Measurements from ENCODE around the gene CFAP46.
"Not testable (repeated sequence)": the region's sequence is repeated elsewhere in the genome, so short reads cannot be mapped to it uniquely, and the experiment has no call there.

The CFAP46 gene

DNA sequence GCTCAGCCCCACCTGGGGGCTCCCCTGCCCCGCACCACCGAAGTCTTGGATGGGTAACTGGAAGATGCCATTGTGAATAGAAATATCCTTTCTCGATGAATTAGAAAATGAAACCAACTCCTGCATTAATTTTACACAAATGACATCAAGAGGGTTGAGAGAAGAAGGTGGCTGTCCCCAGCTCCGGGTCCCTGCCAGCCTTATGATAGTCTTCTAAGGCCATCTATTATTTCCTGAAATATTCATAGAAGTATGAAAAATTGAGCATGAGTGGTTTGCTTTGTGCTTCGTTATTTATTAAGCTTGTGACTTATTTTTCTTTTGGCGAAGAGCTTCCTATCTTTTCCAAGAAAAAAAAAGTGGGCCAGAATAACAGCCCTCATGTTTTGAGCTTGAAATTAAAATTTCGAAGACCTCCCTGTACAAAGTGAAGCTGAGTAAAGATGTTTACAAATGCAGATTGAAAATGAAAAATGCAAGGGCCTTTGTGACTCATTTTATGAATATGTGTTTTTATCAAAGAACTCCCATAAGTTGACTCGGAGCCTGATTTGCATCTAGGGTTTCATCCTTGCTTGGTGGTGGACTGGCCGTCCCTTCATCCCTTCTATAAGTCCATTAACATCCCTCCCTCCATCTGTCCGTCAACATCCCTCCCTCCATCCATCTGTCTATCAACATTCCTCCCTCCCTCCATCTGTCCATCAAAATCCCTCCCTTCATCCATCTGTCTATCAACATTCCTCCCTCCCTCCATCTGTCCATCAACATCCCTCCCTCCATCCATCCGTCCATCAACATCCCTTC lies 20.5 kb upstream of the CFAP46 start:
- DNase-seq, result no peak

GRCh38 chr10:132961787-132962622 lies 19.6 kb upstream of the CFAP46 start:
- no peak for DNase-seq

DNA sequence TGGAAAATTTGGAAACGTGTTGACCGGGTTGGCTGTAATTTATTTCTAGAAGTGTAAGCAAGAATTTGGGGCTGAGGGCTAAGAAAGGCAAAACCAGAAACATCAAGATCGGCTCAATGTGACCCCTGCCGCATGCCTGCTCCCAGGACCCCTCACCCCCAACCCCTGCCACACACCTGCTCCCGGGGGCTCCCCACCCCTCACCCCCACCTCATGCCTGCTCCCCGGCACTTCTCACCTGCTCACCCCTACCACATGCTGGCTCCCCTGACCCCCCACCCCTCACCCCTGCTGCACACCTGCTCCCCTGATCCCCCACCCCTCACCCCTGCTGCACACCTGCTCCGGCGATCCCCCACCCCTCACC lies 19.0 kb upstream of the CFAP46 start:
- DNase-seq, result no peak

DNA sequence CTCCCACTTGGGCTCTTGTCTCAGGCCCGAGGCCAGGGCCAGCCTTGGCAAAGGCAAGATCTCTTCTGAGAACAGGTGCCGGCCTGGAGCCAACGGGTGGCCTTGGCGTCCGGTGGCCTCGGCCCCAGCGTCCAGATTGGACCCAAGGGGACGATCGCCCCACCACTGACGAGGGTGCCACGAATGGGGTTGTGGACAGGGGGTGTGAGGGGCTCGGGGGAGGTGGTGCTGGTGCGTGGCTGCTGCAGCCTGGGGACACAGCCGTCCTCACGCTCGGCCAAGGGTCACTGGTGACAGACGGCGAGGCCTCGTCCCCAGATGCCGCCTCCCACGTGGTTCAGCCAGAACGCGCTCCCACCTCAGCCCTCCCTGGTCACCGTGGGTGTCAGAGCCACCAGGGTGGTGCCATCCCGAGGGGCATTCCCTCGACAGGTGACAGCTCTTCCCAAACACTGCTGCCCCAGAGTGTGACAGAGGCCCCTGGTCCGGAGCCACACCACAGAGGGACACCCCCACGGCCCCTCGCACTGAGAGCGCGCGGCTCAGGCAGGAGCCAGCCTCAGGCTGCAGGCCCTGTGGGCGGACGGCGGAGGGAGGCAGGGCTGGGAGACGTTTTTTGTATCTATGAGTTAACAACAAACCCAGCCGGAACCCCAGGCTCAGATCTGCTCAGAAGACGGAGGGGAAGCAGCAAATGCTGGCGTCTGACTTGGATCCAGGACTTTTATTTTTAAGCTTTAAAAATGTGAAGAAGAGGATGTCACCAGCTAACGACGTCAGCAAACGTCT lies 18.5 kb upstream of the CFAP46 start:
- no peak for DNase-seq

GRCh38 chr10:132960071-132960472 lies 17.7 kb upstream of the CFAP46 start:
- no peak for DNase-seq

DNA sequence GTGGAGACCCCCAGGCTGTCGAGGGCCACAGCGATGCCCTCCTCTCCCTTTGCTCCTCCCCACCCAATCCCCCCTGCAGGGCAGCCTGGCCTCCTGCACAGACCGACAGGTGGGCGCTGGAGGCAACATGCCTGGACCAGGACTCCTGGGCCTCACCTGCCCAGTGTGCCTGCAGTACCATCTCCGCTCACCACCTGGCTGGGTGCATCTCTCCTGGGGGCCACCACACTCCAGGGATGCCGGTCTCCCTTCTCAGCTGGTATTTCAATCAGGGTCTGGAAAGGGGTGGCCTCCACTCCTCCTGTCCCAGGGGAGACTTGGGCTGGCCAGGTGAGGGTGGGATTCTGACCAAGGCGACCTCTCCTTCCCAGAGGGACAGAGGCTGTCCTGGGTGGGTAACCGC lies 17.2 kb upstream of the CFAP46 start:
- no peak for DNase-seq

- no peak for DNase-seq
Measured at GRCh38 chr10:132958883-132959558, 16.7 kb upstream of the CFAP46 start.

DNA sequence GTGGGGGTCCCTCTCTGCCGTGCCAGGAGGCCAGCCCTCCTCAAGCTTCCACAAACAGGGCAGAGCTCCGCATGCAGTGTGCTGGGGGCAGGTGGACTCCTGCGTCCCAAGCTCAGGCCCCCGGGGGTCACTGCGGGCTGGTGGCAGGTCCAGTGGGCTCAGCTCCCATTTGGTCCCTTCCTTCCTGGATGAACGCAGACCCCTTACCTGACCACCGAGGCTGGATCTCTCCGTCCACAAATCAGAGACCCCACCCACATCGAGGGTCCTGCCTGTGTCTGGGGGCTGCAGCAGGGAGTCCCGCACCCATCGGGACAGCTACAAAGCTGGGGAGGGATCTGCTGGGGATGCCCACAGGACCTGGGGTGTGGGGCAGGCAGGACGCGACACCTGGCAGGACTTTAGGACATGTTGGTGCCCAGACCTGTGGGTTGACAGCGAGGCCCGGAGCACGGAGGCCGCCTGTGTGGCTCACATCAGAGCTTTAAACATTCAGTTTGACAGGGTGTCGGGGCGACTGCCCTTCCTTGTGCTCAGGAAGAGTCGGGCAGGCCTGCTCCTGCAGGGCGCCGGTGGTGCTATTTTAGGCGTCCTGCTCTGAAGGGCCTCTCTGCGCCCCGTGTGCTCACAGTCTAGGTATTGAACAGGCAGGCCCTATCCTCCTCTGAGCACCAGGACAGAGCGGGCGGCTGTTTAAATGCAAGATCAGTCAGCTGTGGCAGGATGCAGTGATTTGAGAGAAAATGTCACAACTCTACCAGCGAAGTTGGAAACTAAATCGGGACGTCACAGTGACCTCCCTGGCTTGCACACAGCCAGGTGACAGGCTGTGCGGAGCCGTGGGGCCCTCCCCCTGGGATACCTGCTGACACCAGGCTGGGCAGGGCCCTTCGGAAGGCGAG lies 15.9 kb upstream of the CFAP46 start:
- DNase-seq, result no peak

GRCh38 chr10:132957131-132957530 lies 14.8 kb upstream of the CFAP46 start:
- no peak for DNase-seq

GRCh38 chr10:132956259-132956658 lies 13.9 kb upstream of the CFAP46 start:
- DNase-seq, result not testable (repeated sequence)

DNA sequence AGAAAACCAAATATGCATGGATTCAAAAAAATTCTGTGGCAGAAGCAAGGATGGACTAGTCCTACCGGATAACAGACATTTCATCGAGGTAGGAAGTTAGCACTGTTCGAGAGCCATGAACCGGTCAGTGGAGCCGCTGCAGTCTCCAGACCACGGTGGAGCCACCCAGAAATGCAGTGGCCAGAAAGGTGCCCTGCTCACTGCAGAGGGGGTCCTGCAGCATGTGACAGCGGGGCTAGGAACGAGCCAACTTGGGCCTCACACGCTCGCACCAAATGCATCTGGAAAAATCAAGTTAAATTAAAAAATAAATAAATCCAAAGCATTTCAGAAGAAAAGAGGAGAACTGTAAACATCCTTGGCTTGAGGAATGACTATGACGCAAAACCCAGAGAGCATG lies 13.1 kb upstream of the CFAP46 start:
- DNase-seq, result no peak

GRCh38 chr10:132953428-132953827 lies 11.1 kb upstream of the CFAP46 start:
- DNase-seq, result no peak

GRCh38 chr10:132951926-132952325 lies 9.6 kb upstream of the CFAP46 start:
- no peak for DNase-seq

DNA sequence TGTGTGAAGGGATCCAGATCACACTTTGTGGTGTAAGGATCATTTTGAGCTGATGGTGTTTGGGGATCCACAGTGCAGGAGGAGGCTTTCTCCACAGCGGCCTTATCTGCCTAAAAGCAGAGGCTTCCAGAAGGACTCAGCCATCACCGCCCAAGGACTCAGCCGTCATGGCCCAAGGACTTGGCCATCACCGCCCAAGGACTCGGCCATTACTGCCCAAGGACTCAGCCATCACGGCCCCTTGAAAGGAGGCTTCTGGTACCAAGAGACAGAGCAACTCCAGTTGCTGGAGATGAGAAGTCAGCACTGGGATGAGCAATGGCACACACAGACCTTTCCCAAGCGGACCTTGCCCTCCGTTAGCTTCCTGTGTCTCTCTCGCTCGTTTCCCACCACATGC lies 6.0 kb upstream of the CFAP46 start:
- no peak for DNase-seq

DNA sequence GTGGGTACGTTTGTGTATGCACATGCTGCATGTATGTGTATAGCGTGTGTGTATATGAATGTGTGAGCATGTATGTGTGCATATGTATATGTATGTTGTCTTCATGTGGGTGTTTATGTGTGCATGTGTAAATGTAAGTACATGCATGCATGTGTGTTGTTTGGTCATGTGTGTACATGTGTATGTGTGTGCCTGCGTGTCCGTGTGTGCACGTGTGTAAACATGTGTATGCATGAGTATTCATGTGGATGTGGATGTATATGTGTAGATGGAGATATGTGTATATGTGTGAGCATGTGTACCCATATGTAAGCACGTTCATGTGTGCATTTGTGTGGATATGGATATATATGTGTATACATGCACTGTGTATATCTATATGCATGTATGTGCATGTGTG lies 5.5 kb upstream of the CFAP46 start:
- DNase-seq, result no peak

DNA sequence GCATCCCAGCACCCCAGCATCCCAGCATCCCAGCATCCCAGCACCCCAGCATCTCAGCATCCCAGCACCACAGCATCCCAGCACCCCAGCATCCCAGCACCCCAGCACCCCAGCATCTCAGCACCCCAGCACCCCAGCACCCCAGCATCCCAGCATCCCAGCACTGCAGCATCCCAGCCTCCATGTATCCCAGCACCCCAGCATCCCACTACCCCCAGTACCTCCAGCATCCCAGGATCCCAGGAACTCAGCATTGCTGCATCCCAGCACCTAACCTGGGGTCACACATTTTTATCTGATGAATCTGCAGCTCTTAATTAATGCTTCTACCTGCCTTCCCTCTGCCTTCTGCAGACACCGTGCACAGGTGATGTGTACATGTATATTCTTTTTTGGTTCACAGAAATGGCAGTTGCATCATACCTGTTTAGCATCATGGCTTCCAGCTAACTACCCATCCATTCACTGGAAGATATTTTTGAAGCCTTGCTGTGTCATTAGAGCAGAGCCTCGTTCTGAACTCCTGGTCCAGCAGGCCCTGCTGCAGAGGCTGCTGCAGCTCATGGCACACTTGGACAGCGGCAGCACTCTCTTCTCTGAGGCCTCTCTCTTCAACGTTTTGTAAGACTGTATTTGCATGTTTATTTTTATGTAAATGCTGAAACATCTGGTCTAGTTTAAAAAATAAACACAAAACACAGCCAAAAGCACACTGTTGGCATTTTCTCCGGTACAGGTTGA lies 4.6 kb upstream of the CFAP46 start:
- no peak for DNase-seq

DNA sequence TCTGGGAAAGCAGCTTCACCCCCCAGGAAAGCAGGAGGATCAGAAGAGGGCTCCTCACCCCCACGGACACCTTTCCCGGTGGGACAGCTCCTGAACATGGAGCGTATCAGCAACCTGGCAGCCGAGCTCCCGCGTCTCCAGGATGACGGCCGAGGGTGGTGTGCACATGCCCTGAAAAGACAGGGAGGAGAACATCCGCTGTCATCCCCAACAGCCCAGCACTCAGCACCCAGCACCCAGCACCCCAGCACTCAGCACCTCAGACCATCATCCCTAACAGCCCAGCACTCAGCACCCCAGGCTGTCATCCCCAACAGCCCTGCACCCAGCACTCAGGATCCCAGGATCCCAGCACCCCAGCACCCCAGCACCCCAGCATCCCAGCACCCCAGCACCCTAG lies 3.9 kb upstream of the CFAP46 start:
- DNase-seq, result no peak

GRCh38 chr10:132945894-132946255 lies 3.5 kb upstream of the CFAP46 start:
- DNase-seq, result no peak

DNA sequence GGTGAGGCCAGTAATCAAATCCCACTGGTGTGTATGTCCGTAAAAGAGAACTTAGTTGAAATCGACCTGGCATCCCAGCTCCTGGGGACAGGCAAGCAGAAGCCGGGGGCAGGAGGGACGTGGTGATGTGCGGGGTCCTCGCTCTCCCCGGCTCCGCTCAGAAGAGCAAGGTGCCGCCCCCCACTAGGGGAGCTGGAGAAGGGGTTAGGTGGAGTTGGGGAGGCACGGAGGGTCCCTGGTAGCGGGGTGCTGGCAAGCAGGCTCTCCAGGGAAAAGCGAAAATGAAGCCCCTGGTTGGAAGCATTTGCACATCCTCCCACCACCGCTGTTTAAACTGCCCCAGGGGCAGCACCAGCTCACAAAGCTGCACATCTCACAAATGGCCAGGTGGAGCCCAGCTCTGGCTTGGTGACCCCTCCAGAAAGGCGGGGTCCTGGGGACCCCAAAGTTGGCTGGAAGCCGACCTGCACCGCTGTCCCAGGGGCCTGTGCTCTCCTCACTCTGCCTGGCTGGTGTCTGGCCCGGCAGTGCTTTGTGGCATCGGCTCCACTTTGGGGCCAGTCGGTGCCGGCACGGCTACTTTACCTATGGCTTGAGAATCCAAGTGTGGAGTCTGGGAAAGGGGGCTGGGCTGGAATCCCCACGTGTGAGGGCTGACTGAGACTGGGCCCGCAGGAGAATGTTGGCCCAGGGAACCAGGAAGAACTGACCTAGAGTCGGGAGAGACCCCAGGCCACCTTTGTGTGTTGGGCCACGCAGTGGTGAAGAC lies 2.9 kb upstream of the CFAP46 start:
- DNase-seq, result no peak

DNA sequence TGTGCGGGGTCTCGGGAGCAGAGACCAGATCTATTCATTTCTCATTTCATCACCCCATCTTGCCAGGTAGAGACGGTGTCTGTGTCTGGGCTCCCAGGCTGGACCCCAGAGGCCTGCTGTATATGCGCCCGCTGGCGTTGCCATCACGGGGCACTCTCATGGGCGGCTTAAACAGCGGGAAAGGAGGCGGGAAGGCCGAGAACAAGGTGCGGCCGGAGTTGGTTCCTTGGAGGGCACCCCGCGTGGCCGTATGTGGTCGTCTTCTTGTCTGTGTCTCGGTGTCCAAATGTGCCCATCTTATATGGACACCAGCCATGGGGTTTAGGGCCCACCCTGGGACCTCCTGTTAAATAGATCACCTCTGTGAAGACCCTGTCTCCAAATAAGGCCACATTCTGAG lies 2.1 kb upstream of the CFAP46 start:
- DNase-seq, result no peak

Measured in MV-4-11 (cell line).